IPS-15b (cell line): Measurements from ENCODE around the gene RPS6KA1.

ENCODE experiments used
- H3K27me3 ChIP-seq: one replicate; pipeline ENCODE4 v1.6.1; 2013; ENCODE audit warnings: low read length; ENCODE audit not compliant: control insufficient read depth, insufficient read depth
- H3K36me3 ChIP-seq: one replicate; pipeline ENCODE4 v1.6.1; 2013; ENCODE audit warnings: low read length; ENCODE audit not compliant: control insufficient read depth, insufficient read depth
- H3K4me1 ChIP-seq: one replicate; pipeline ENCODE4 v1.6.1; 2013; ENCODE audit warnings: mild to moderate bottlenecking, low read length; ENCODE audit not compliant: control insufficient read depth, insufficient read depth
- H3K4me3 ChIP-seq: one replicate; pipeline ENCODE4 v1.5.1; 2013; ENCODE audit warnings: low read depth, low read length
- H3K9ac ChIP-seq: one replicate; pipeline ENCODE4 v1.6.1; 2013; ENCODE audit warnings: low read depth, mild to moderate bottlenecking, low read length
- H3K9me3 ChIP-seq: one replicate; pipeline ENCODE4 v1.6.1; 2013; ENCODE audit warnings: mild to moderate bottlenecking, low read length; ENCODE audit not compliant: control insufficient read depth, insufficient read depth

The RPS6KA1 gene

DNA sequence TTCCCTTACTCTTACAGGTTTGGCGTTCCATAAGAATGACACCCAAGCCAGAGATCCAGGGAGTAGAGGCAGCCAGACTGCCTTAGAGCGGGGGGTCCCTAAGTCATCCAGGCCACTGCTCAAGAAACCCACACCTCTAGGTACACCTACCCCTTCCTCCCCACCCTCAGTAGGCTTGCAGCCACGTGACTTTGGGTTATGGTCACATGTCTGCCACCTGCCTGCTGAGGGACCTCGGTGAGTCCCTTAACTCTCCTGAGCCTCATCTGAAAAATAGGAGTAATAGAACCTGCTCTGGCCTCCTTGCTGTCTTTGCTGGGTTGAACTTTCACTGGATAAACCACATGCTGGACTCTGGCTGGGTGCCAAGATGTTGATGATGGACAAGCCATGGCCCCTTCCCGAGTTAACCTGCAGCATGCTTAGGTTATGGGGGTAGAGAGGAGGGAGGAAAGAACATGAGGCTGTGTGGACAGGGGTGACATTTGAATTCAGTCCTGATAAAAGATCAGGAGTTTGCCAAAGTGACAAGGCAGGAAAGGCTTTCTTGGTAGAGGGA lies 4.5 kb downstream of the RPS6KA1 start:
- Histone ChIP-seq H3K36me3 (peaks cover 14% of the 10 kb centered on the region), H3K9me3 (no peaks in the 10 kb centered on the region), H3K27me3 (no peaks in the 10 kb centered on the region), H3K9ac (no peak overlapping the region), H3K4me3 (no peak overlapping the region), H3K4me1 (peaks cover 10% of the 10 kb centered on the region)

DNA sequence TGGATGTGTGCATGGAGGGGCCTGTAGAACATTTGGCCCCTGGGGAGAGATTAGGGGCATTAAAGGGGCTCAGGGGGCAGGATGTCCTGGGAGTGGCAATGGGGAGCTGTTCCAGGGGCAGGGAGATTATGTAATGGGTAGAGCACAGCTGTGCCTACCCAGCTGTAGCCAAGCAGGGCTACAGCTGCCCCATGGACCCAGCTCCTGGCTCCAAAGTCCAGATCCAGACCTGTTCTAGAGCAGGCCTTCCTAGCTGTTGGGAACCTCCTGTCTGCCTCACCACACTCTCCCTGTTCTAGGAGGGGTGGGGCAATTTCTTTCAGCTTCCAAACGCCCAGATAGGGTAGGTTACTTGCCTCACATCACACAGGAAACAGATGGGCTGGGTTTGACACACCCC lies 5.6 kb downstream of the RPS6KA1 start:
- Histone ChIP-seq H3K9ac (no peak overlapping the region), H3K4me3 (no peak overlapping the region), H3K36me3 (peaks cover 16% of the 10 kb centered on the region), H3K4me1 (peaks cover 8% of the 10 kb centered on the region), H3K9me3 (no peaks in the 10 kb centered on the region), H3K27me3 (no peaks in the 10 kb centered on the region)

DNA sequence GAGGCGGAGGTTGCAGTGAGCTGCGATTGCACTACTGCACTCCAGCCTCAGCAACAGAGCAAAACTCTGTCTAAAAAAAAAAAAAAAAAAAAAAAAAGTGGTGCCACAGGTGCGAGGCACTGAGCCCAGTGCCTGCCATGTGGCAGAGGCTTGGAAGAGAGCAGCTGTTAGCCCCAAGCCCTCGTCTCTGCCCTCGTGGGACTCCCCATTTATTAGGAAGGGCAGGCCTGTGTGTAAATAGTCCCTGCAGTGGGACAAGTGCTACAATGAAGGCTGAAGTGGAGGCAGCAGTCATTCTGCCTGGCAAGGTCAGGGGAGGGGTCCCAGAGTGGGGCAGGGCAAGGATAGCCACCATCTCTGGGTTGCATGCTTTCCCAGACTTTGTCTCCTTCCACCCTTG lies 6.5 kb downstream of the RPS6KA1 start:
- Histone ChIP-seq H3K4me1 (peaks cover 8% of the 10 kb centered on the region), H3K36me3 (peaks cover 16% of the 10 kb centered on the region)

DNA sequence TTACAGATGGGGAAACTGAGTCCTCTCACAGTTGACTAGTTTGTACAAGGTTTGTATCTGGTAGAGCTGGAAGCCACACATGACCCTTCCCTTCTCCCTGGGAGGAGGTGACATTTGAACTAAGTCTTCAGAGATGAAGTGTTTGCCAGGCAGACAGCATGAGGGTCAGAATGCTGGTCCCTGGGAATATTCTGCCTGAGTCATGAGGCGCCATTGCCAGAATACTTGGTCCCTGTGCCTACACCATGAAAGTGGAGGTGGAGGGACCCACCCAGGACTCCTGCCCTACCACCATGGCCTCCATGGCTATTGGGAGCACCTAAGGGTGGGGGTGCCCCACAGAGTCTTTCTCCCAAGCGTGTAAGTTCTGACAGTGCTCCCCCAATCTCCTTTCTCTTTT lies 7.0 kb downstream of the RPS6KA1 start:
- H3K4me3 ChIP-seq, result no peak overlapping the region
- H3K9ac ChIP-seq, result no peak overlapping the region
- H3K4me1 ChIP-seq, result peaks cover 6% of the 10 kb centered on the region
- peaks cover 16% of the 10 kb centered on the region for H3K36me3 ChIP-seq
- H3K27me3 ChIP-seq, result no peaks in the 10 kb centered on the region
- H3K9me3 ChIP-seq, result no peaks in the 10 kb centered on the region

More for the DNA sequence above, 6.5 kb downstream of the RPS6KA1 start:
- Histone ChIP-seq H3K9me3 (no peaks in the 10 kb centered on the region), H3K4me3 (no peak overlapping the region), H3K9ac (no peak overlapping the region), H3K27me3 (no peaks in the 10 kb centered on the region)

DNA sequence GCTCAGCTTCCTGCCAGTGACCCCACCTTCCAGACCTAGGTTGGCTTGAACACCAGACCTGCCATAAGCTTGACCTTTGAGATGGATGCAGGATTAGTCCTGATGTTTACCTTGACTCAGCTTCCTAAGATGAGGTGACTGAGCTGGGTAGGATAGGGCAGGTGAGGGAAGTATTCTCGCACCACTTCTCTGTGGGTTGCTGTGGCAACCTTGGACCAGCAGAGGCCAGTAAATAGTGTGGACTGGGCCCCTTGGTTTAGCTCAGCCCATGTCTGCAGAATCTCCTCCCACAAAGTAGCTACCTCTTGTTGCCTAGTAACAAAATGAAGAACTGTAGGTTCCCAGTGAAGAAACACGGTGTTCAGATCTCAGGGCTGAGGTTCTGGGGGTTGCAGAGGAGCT lies 8.4 kb downstream of the RPS6KA1 start:
- H3K36me3 ChIP-seq, result peaks cover 16% of the 10 kb centered on the region
- no peaks in the 10 kb centered on the region for H3K4me1 ChIP-seq
- no peaks in the 10 kb centered on the region for H3K27me3 ChIP-seq
- no peaks in the 10 kb centered on the region for H3K9me3 ChIP-seq
- no peak overlapping the region for H3K9ac ChIP-seq
- no peak overlapping the region for H3K4me3 ChIP-seq

DNA sequence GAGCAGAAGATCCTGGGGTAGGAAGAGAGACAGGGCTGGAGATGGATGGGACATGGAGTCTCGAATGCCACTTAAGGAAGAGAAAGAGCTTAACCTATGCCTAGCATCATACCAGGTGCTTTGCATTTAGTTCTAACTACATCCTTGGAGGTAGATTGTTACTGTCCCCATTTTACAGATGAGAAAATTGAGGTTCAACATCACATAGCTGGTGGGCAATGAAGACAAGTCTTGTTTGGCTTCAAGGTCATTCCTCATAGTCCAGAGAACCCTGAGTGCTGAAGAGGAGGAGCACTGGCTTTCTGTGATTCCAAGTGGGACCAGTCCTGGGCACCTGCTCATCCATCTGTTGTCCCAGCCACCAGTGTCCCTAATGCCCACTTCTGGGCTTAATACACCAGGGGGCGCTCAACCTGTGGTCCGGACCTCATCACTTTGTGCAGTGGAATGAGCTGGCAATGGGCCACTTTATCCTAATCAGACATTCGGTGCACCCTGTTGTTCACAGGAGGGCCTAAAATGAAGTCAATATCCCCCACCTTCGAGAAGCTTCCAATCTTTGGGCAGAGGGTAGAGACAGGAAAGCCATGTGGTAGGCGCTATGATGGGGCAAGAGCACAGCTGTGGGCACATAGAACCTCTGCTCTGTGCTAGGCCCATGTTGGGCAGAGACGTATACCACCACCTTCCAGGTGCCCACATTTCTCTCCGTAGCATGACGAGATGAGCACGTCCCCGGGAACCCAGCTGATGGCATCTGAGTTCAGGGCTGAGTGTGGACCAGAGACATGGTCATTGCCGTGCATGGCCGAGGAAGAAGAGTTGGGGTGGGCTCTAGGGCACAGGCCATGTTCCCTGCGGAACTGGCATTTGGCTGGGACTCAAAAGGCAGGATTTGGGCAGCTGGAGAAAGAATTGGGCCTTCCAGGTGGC lies 9.2 kb downstream of the RPS6KA1 start:
- Histone ChIP-seq H3K9me3 (no peaks in the 10 kb centered on the region), H3K4me1 (no peaks in the 10 kb centered on the region), H3K9ac (no peak overlapping the region)

DNA sequence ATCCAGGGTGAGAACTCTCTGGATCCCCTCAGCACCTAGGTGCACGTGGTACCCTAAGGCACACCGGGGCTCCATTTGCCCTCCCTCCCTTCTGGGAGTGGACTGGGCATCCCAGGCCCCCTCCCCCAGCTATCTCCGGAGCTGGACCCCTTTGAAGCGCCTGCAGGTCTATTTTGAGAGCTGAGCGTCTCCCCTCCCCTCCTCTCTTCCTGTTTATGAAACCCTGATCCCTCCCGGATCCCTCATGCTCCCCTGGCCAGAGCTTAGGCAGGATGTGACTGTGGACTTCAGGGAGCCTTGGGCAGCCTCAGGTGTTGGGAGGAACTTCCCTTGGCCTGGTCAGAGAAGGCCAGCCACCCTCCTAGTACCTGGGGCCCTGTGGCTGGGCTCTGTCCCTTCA lies 10.2 kb downstream of the RPS6KA1 start:
- Histone ChIP-seq H3K4me1 (no peaks in the 10 kb centered on the region), H3K9me3 (no peaks in the 10 kb centered on the region), H3K27me3 (no peaks in the 10 kb centered on the region), H3K36me3 (peaks cover 16% of the 10 kb centered on the region), H3K4me3 (no peak overlapping the region), H3K9ac (no peak overlapping the region)

More for the DNA sequence above, 9.2 kb downstream of the RPS6KA1 start:
- no peak overlapping the region for H3K4me3 ChIP-seq
- peaks cover 16% of the 10 kb centered on the region for H3K36me3 ChIP-seq
- no peaks in the 10 kb centered on the region for H3K27me3 ChIP-seq

DNA sequence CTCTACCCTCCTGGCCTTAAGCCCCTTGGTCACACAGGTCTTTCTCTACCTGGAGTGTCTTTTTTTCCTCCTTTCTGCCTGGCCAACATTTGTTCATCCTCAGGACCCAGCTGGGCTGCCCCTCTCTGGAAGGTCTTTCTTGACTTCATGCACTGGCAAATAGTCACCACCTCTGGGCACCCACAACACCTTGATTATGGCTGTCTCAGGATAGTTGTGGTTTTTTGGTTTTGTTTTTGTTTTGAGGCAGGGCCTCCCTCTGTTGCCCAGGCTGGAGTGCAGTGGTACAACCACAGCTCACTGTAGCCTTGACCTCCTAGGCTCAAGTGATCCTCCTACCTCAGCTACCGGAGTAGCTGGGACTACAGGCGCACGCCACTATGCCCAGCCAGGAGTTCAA lies 10.8 kb downstream of the RPS6KA1 start:
- peaks cover 16% of the 10 kb centered on the region for H3K36me3 ChIP-seq
- no peak overlapping the region for H3K9ac ChIP-seq
- H3K27me3 ChIP-seq, result no peaks in the 10 kb centered on the region
- no peak overlapping the region for H3K4me3 ChIP-seq
- no peaks in the 10 kb centered on the region for H3K4me1 ChIP-seq
- no peaks in the 10 kb centered on the region for H3K9me3 ChIP-seq

DNA sequence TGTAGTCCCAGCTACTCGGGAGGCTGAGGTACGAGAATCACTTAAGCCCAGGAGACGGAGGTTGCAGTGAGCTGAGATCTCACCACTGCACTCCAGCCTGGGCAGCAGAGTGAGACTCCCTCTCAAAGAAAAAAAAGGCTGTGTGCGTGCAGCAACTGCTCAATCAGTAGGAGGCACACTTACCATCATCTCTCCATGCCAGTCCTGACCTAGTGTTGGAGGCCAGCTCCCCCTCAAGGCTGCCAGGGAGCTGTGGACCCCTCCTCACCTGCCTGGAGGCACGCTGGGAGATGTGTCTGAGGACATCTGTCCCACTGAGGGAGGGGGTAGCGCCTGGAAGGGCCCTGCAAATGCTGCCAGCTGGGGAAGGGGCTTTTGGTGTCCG lies 11.9 kb downstream of the RPS6KA1 start:
- no peaks in the 10 kb centered on the region for H3K27me3 ChIP-seq
- no peaks in the 10 kb centered on the region for H3K9me3 ChIP-seq
- H3K9ac ChIP-seq, result no peak overlapping the region
- peaks cover 17% of the 10 kb centered on the region for H3K36me3 ChIP-seq
- no peaks in the 10 kb centered on the region for H3K4me1 ChIP-seq
- no peak overlapping the region for H3K4me3 ChIP-seq

DNA sequence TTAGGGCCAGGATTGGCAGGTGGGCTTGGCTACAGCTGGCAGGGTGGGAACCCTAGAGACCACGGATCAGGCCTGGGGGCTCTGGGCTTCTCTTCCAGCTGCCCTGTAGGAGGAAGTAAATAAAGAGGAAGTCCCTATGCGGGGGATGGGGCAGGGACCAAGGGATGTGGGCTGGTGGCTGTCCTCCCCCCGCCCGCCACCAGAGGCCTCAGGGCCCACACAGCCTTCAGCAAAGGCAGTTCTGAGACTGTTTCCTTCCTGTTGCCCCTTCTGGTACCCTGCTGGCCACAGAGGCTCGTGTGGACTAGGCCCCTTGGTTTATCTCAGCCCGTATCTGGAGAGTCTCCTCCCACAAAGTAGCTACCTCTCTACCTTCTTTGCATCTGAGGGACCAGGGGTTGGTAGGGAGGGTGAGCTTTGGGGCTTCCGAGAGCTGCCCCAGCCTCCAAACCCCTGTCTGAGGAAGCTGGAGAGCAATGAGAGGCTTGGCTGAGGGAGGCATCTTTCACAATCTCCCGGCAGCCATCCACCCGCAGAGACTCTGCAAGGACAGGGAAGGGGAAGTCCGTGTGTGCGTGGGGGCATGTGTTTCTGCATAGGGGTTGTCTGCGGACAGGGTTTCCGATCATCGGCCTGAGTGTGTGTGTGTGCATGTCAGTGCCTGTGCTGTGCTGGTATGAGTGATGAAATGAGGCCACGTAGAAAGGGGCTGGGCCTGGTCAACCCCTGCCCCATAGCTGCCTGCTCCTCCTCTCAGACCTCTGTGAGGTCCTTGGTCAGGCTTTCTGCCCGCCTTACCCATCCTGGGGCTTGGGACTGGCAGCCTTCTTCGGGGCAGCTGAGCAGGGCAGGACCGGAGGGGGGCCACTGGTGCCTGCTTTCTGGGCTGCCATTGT lies 12.5 kb downstream of the RPS6KA1 start:
- Histone ChIP-seq H3K4me1 (no peaks in the 10 kb centered on the region), H3K9me3 (no peaks in the 10 kb centered on the region), H3K27me3 (no peaks in the 10 kb centered on the region), H3K4me3 (no peak overlapping the region), H3K9ac (no peak overlapping the region), H3K36me3 (peaks cover 15% of the 10 kb centered on the region)

DNA sequence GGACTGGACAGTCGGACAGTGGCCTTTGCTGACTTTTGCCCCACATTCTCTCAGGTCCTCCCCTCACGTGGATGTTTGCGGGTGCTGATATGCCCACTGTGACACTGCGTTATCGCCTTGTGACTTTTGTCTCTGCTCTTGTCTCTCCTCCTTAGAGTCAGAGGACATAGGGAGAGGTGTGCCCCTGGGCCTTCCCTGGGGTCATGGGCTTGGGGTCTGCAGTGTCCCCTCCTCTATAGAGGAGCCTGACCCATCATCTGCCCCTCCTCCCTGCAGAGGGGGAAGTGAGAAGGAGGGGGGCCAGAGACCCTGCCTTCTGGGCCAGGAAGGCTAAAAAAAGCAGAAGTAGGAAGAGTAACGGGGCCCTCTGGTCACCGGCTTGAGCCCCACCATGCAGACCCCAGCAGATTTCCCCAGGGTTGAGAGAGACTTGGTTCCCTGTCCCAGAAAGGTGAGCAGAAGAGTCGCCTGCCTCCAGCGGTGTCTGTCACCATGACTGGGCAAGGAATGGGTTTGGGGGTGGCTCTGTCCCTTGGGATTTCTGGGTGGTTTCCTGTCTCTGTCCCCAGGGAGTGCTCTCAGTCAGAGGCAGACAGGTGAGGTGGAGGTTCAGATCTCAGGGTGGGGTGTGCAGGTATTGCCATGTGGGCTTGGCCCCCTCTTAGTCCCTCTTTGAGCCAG lies 13.3 kb downstream of the RPS6KA1 start:
- H3K9me3 ChIP-seq, result no peaks in the 10 kb centered on the region
- H3K36me3 ChIP-seq, result peaks cover 13% of the 10 kb centered on the region
- H3K27me3 ChIP-seq, result no peaks in the 10 kb centered on the region
- no peaks in the 10 kb centered on the region for H3K4me1 ChIP-seq
- no peak overlapping the region for H3K4me3 ChIP-seq
- H3K9ac ChIP-seq, result no peak overlapping the region
